Testis (tissue), 2 donors: Measurements from ENCODE around the gene GRID1.

Experiments
- POLR2A ChIP-seq: fragments of 450-650 bp; IDR thresholded peaks from one replicate; pipeline ENCODE4 v1.6.1; 2017; ENCODE audit warnings: antibody characterized with exemption, mild to moderate bottlenecking, moderate library complexity
- TF ChIP-seq, protein P1 (sequence below), 3 experiments: fragments of 450-650 bp in 2 of 3; fragments of 200-600 bp in 1 of 3; sonication (generic) in 1 of 3; IDR thresholded peaks; one replicate each; pipeline ENCODE4 v1.5.1; 2016 to 2019; ENCODE audit warnings: antibody characterized with exemption in 3 of 3, mild to moderate bottlenecking in 2 of 3, moderate library complexity in 1 of 3

GRCh38 chr10:86153751-86154150, 212.8 kb downstream of the GRID1 start:
- TF ChIP-seq, protein P1, sequence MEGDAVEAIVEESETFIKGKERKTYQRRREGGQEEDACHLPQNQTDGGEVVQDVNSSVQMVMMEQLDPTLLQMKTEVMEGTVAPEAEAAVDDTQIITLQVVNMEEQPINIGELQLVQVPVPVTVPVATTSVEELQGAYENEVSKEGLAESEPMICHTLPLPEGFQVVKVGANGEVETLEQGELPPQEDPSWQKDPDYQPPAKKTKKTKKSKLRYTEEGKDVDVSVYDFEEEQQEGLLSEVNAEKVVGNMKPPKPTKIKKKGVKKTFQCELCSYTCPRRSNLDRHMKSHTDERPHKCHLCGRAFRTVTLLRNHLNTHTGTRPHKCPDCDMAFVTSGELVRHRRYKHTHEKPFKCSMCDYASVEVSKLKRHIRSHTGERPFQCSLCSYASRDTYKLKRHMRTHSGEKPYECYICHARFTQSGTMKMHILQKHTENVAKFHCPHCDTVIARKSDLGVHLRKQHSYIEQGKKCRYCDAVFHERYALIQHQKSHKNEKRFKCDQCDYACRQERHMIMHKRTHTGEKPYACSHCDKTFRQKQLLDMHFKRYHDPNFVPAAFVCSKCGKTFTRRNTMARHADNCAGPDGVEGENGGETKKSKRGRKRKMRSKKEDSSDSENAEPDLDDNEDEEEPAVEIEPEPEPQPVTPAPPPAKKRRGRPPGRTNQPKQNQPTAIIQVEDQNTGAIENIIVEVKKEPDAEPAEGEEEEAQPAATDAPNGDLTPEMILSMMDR (IDR thresholded peaks at IDR 0.05) = no peak
- TF ChIP-seq POLR2A = no peak
